ENCODE data around the gene MPPED1.

- TF ChIP-seq, protein P1, sequence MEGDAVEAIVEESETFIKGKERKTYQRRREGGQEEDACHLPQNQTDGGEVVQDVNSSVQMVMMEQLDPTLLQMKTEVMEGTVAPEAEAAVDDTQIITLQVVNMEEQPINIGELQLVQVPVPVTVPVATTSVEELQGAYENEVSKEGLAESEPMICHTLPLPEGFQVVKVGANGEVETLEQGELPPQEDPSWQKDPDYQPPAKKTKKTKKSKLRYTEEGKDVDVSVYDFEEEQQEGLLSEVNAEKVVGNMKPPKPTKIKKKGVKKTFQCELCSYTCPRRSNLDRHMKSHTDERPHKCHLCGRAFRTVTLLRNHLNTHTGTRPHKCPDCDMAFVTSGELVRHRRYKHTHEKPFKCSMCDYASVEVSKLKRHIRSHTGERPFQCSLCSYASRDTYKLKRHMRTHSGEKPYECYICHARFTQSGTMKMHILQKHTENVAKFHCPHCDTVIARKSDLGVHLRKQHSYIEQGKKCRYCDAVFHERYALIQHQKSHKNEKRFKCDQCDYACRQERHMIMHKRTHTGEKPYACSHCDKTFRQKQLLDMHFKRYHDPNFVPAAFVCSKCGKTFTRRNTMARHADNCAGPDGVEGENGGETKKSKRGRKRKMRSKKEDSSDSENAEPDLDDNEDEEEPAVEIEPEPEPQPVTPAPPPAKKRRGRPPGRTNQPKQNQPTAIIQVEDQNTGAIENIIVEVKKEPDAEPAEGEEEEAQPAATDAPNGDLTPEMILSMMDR (IDR thresholded peaks at IDR 0.05; ENCODE audit: insufficient read depth, low read length, poor library complexity, severe bottlenecking) = no peak
- no peak for TF ChIP-seq EZH2phosphoT487 (conservative IDR thresholded peaks at IDR 0.05; ENCODE audit: low read length)
Measured at GRCh38 chr22:43451371-43452050, 39.7 kb downstream of the MPPED1 start.

Data from SU-DHL-6 (cell line).